GM23338 (cell line): ENCODE measurements around the gene WDR76. TPM values are rescaled to one million over a fixed set of nuclear protein-coding genes. Genes with fewer than 3 reads are reported as not detected.
A peak's percentile ranks its signal among the peaks of the same experiment; 100 is the strongest.

ENCODE experiments used
- ATAC-seq: fragments of 200-7000 bp; cut with Tn5 transposase; 3 replicates; pipeline ENCODE4 v1.9.1; 2020
- DNase-seq: peaks from one replicate; pipeline ENCODE4 v3.0.0-alpha.2; 2015; ENCODE audit warnings: low spot score
- H2AFZ ChIP-seq: fragments of 200-600 bp; sonication (generic); 2 replicates; pipeline ENCODE4 v1.8.0; 2016; ENCODE audit warnings: antibody characterized with exemption, mild to moderate bottlenecking, moderate library complexity
- H3F3A ChIP-seq: fragments of 200-600 bp; sonication (generic); replicated peaks from 2 replicates; pipeline ENCODE4 v1.8.0; 2017; ENCODE audit warnings: antibody characterized with exemption, mixed run types, low read depth
- H3K27ac ChIP-seq: fragments of 200-600 bp; sonication (generic); 2 replicates; pipeline ENCODE4 v1.6.1; 2016; ENCODE audit warnings: low read depth
- H3K27me3 ChIP-seq: fragments of 200-600 bp; sonication (generic); 2 replicates; pipeline ENCODE4 v1.8.0; 2016; ENCODE audit warnings: mild to moderate bottlenecking, mixed run types, moderate library complexity; ENCODE audit not compliant: insufficient read depth
- H3K36me3 ChIP-seq: fragments of 200-600 bp; sonication (generic); 2 replicates; pipeline ENCODE4 v1.8.0; 2016; ENCODE audit warnings: mild to moderate bottlenecking; ENCODE audit not compliant: insufficient read depth
- H3K4me1 ChIP-seq: fragments of 200-600 bp; sonication (generic); 2 replicates; pipeline ENCODE4 v1.8.0; 2016; ENCODE audit warnings: mild to moderate bottlenecking, moderate library complexity; ENCODE audit not compliant: insufficient read depth
- H3K4me2 ChIP-seq: fragments of 200-600 bp; sonication (generic); 2 replicates; pipeline ENCODE4 v1.7.1; 2017; ENCODE audit warnings: mixed run types
- H3K4me3 ChIP-seq: fragments of 200-600 bp; sonication (generic); 2 replicates; pipeline ENCODE4 v1.6.1; 2016; ENCODE audit warnings: mixed run types
- H3K79me2 ChIP-seq: fragments of 200-600 bp; sonication (generic); replicated peaks from 2 replicates; pipeline ENCODE4 v1.8.0; 2017; ENCODE audit warnings: mild to moderate bottlenecking; ENCODE audit not compliant: insufficient read depth
- H3K9me2 ChIP-seq: fragments of 200-600 bp; sonication (generic); 2 replicates; pipeline ENCODE4 v1.8.0; 2017; ENCODE audit not compliant: insufficient read depth
- H4K20me1 ChIP-seq: fragments of 200-600 bp; sonication (generic); replicated peaks from 2 replicates; pipeline ENCODE4 v1.8.0; 2017; ENCODE audit warnings: mild to moderate bottlenecking; ENCODE audit not compliant: insufficient read depth
- H3K27ac Mint-ChIP-seq: 2 replicates; pipeline ENCODE4 v1.8.0; 2020; ENCODE audit warnings: inconsistent platforms, mild to moderate bottlenecking, moderate library complexity, mixed read lengths
- H3K27me3 Mint-ChIP-seq: 3 replicates; pipeline ENCODE4 v1.8.0; 2022; ENCODE audit warnings: low read depth, mild to moderate bottlenecking, moderate library complexity, mixed read lengths, inconsistent platforms; ENCODE audit not compliant: insufficient read depth, poor library complexity
- H3K36me3 Mint-ChIP-seq: 3 replicates; pipeline ENCODE4 v1.8.0; 2021; ENCODE audit warnings: low read depth, mild to moderate bottlenecking, inconsistent platforms, moderate library complexity, mixed read lengths
- H3K4me1 Mint-ChIP-seq: 3 replicates; pipeline ENCODE4 v1.8.0; 2020; ENCODE audit warnings: mild to moderate bottlenecking, inconsistent platforms, mixed read lengths
- H3K4me3 Mint-ChIP-seq: 3 replicates; pipeline ENCODE4 v1.8.0; 2021; ENCODE audit warnings: moderate library complexity, mild to moderate bottlenecking, inconsistent platforms, mixed read lengths
- H3K9me3 Mint-ChIP-seq: 3 replicates; pipeline ENCODE4 v1.8.0; 2020; ENCODE audit warnings: moderate library complexity, mild to moderate bottlenecking, inconsistent platforms, mixed read lengths
- CTCF ChIP-seq, 2 experiments: fragments of 200-600 bp in 1 of 2; sonication (generic) in 1 of 2; conservative IDR thresholded peaks; 2 replicates each; pipeline versions ENCODE4 v1.5.1 to v1.6.1; 2016 to 2017; ENCODE audit warnings: antibody characterized with exemption in 2 of 2, low read depth in 2 of 2, mild to moderate bottlenecking in 2 of 2, moderate library complexity in 1 of 2
- ETS1 ChIP-seq: IDR thresholded peaks from 2 replicates; pipeline ENCODE4 v1.6.1; 2016; ENCODE audit warnings: antibody characterized with exemption
- EZH2 ChIP-seq: fragments of 200-600 bp; sonication (generic); IDR thresholded peaks from one replicate; pipeline ENCODE4 v1.8.0; 2017; ENCODE audit warnings: antibody characterized with exemption, mild to moderate bottlenecking, low read depth; ENCODE audit not compliant: unreplicated experiment
- EZH2phosphoT487 ChIP-seq: fragments of 200-600 bp; sonication (generic); IDR thresholded peaks from one replicate; pipeline ENCODE4 v1.8.1; 2018; ENCODE audit warnings: antibody characterized with exemption; ENCODE audit not compliant: unreplicated experiment
- JUNB ChIP-seq: IDR thresholded peaks from one replicate; pipeline ENCODE4 v1.6.1; 2016; ENCODE audit warnings: antibody characterized with exemption; ENCODE audit not compliant: unreplicated experiment
- STAT1 ChIP-seq: IDR thresholded peaks from one replicate; pipeline ENCODE4 v1.6.1; 2016; ENCODE audit warnings: antibody characterized with exemption; ENCODE audit not compliant: unreplicated experiment
- ZNF114 ChIP-seq: fragments of 250-450 bp; sonication (Bioruptor Pico); IDR thresholded peaks from 2 replicates; pipeline ENCODE4 v1.5.0; 2020; ENCODE audit warnings: mild to moderate bottlenecking, moderate library complexity
- ZNF331 ChIP-seq: fragments of 250-450 bp; sonication (Bioruptor Pico); IDR thresholded peaks from 2 replicates; pipeline ENCODE4 v1.5.0; 2020; ENCODE audit warnings: low read depth, mild to moderate bottlenecking, moderate library complexity
- polyA plus RNA-seq: library from polyadenylated mRNA; unstranded; fragments of >200 nt; fragmentation: Nextera tagmentation; extraction: Ambion mirVana; gene quantifications from 2 replicates; pipeline ENCODE4 v1.2.1, GENCODE V29; 2016
- total RNA-seq: library from RNA; depleted of rRNA; stranded (reverse); fragments of >200 nt; shearing (Covaris generic); gene quantifications from 2 replicates; pipeline ENCODE4 v1.2.3, GENCODE V29; 2014

WDR76 gene
- total and polyA plus RNA-seq, 2 experiments from 2014 or later = 9.7 to 17.8 TPM

GRCh38 chr15:43913941-43914340 is 87.1 kb downstream of the WDR76 start:
- Histone ChIP-seq H3K4me3 (no peak overlapping the region), H3K36me3 (no peaks in the 10 kb centered on the region; the same call in 1 of the 2 replicates), H4K20me1 (no peaks in the 10 kb centered on the region; the same call in 1 of the 2 replicates), H3K27ac (no peak overlapping the region), H3K4me2 (no peak overlapping the region), H3K27me3 (no peaks in the 10 kb centered on the region), H3F3A (no peaks in the 10 kb centered on the region), H2AFZ (no peak overlapping the region), H3K4me1 (no peaks in the 10 kb centered on the region), H3K79me2 (no peaks in the 10 kb centered on the region), H3K9me2 (no peaks in the 10 kb centered on the region)
- H3K36me3 Mint-ChIP-seq = peaks cover 15% of the 10 kb centered on the region
- no peaks in the 10 kb centered on the region for H3K9me3 Mint-ChIP-seq
- H3K4me3 Mint-ChIP-seq = no peak overlapping the region
- DNase-seq (no peak), ATAC-seq (no peak)
- H3K4me1 Mint-ChIP-seq = peaks cover 8% of the 10 kb centered on the region; the same call in 2 of the 3 replicates
- H3K27ac Mint-ChIP-seq = no peak overlapping the region; the same call in 1 of the 2 replicates
- H3K27me3 Mint-ChIP-seq = peaks cover 4% of the 10 kb centered on the region
- TF ChIP-seq EZH2 (no peak), EZH2phosphoT487 (no peak), ETS1 (no peak), ZNF331 (CRISPR knock-in tag) (no peak), STAT1 (no peak), JUNB (no peak)

- H3K27me3 Mint-ChIP-seq = peaks cover 2% of the 10 kb centered on the region
- Histone ChIP-seq H2AFZ (no peak overlapping the region), H3K27me3 (no peaks in the 10 kb centered on the region), H3K4me2 (no peak overlapping the region), H3K79me2 (no peaks in the 10 kb centered on the region), H4K20me1 (no peaks in the 10 kb centered on the region; the same call in 1 of the 2 replicates), H3K4me3 (no peak overlapping the region), H3K4me1 (peaks cover 12% of the 10 kb centered on the region), H3F3A (no peaks in the 10 kb centered on the region), H3K27ac (no peak overlapping the region), H3K36me3 (no peaks in the 10 kb centered on the region), H3K9me2 (no peaks in the 10 kb centered on the region)
- TF ChIP-seq CTCF (conservative IDR thresholded peaks at IDR 0.05; ENCODE audit: low read depth in 2 of 2) = no peak
- no peak for TF ChIP-seq ETS1
- no peak for TF ChIP-seq ZNF114
- TF ChIP-seq JUNB = no peak
- no peak for TF ChIP-seq STAT1
- peaks cover 10% of the 10 kb centered on the region for H3K36me3 Mint-ChIP-seq
- ATAC-seq (peak; percentile 48), DNase-seq (no peak)
- H3K4me1 Mint-ChIP-seq = peaks cover 24% of the 10 kb centered on the region
- no peak overlapping the region; the same call in 1 of the 2 replicates for H3K27ac Mint-ChIP-seq
- H3K4me3 Mint-ChIP-seq = no peak overlapping the region
- H3K9me3 Mint-ChIP-seq = no peaks in the 10 kb centered on the region
Measured at GRCh38 chr15:43915631-43916325, 89.0 kb downstream of the WDR76 start.
